Activated naive CD4-positive, alpha-beta T cell treated with anti-CD3 and anti-CD28 coated beads, Interleukin-2, amount 50 U/mL, for 72 hours (primary cell): ENCODE data around the gene ZSWIM5. TPM values are rescaled to one million over a fixed set of nuclear protein-coding genes. Genes with fewer than 3 reads are reported as not detected.

Source experiments
- ATAC-seq, 2 donors: fragments of 150-1000 bp; cut with Tn5 transposase; 2 replicates each; pipeline ENCODE4 v1.10.0; 2021; ENCODE audit warnings: mild to moderate bottlenecking in 2 of 2, moderate library complexity in 2 of 2
- DNase-seq, 2 donors: peaks; one replicate each; pipeline ENCODE4 v3.0.0; 2021 to 2022; ENCODE audit warnings: low spot score in 2 of 2
- H3K27ac Mint-ChIP-seq, 2 donors: one replicate each; pipeline ENCODE4 v1.8.0; 2022; ENCODE audit warnings: mild to moderate bottlenecking in 2 of 2, mixed read lengths in 2 of 2
- H3K36me3 Mint-ChIP-seq, 2 donors: one replicate each; pipeline ENCODE4 v1.8.0; 2022; ENCODE audit warnings: mixed read lengths in 2 of 2
- H3K9me3 Mint-ChIP-seq, 2 donors: one replicate each; pipeline ENCODE4 v1.8.0; 2022; ENCODE audit warnings: mixed read lengths in 2 of 2
- total RNA-seq, 2 donors: library from RNA; stranded (reverse); gene quantifications; one replicate each; pipeline ENCODE4 v1.2.3, GENCODE V29; 2022

Gene ZSWIM5
- total RNA-seq, 2 donors from 2014 or later = 0.05 to 2.9 TPM

- H3K9me3 Mint-ChIP-seq = no peaks in the 10 kb centered on the region
- no peak overlapping the region for H3K27ac Mint-ChIP-seq
- H3K36me3 Mint-ChIP-seq = no peaks in the 10 kb centered on the region
- no peak for ATAC-seq
- no peak for DNase-seq
These were observed 168.2 kb downstream of the ZSWIM5 start for GRCh38 chr1:45038240-45038639.

DNA sequence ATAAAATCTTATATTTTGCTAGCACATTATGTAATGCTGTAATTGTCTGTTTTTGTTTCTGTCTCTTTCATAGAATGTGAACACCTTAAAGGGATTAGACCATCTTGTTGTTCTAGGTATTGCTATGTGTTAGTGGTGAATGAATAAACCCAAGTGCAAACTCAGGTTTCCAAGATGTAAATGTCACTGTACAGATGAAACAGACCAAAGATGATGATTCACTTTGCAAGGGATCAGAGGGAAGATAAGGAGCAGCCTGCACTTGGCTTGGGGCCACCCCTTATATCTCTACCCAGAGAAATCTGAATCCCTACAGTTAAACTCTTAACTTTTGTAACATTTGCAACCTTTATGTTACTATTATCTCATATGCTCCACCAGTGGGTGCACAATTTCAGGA, 168.9 kb downstream of the ZSWIM5 start:
- DNase-seq = no peak
- H3K9me3 Mint-ChIP-seq = no peaks in the 10 kb centered on the region
- H3K36me3 Mint-ChIP-seq = no peaks in the 10 kb centered on the region

GRCh38 chr1:45035631-45036301, 170.6 kb downstream of the ZSWIM5 start:
- no peak for ATAC-seq
- Mint-ChIP-seq H3K9me3 (no peaks in the 10 kb centered on the region), H3K27ac (no peak overlapping the region), H3K36me3 (no peaks in the 10 kb centered on the region)
- DNase-seq = no peak

More for the DNA sequence above, 168.9 kb downstream of the ZSWIM5 start:
- ATAC-seq = peak; percentile 99
- peak overlapping the region in 1 of 2 donors; percentile 7 for H3K27ac Mint-ChIP-seq

DNA sequence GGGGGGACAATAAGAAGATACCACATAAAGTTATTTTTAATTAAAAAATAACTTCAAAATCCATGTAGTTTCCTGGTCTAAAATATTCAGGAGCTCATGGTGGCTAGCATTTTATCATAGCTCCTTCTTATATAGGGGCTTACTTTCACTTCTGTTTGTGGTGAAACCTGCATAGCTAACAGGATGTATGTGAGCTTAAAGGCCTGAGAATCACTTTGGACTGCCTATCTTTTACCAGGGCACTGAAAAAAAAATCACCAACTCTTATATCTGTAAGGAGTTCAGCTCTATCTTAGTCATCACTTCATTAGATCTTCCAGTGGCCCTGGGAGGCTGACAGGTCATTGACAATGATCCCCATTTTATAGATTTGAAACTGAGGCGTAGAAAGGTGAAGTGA, 173.0 kb downstream of the ZSWIM5 start:
- DNase-seq (no peak), ATAC-seq (no peak)
- H3K9me3 Mint-ChIP-seq = no peaks in the 10 kb centered on the region
- no peak overlapping the region for H3K27ac Mint-ChIP-seq
- H3K36me3 Mint-ChIP-seq = no peaks in the 10 kb centered on the region

GRCh38 chr1:45032837-45033236, 173.6 kb downstream of the ZSWIM5 start:
- H3K36me3 Mint-ChIP-seq = no peaks in the 10 kb centered on the region
- DNase-seq (no peak), ATAC-seq (no peak)
- H3K9me3 Mint-ChIP-seq = no peaks in the 10 kb centered on the region
- H3K27ac Mint-ChIP-seq = no peak overlapping the region

- no peaks in the 10 kb centered on the region for H3K9me3 Mint-ChIP-seq
- H3K36me3 Mint-ChIP-seq = no peaks in the 10 kb centered on the region
- ATAC-seq = peak; percentile 59 to 89
- no peak for DNase-seq
- H3K27ac Mint-ChIP-seq = peak overlapping the region in 1 of 2 donors; percentile 57
These were observed 180.0 kb downstream of the ZSWIM5 start for GRCh38 chr1:45026446-45026845.

DNA sequence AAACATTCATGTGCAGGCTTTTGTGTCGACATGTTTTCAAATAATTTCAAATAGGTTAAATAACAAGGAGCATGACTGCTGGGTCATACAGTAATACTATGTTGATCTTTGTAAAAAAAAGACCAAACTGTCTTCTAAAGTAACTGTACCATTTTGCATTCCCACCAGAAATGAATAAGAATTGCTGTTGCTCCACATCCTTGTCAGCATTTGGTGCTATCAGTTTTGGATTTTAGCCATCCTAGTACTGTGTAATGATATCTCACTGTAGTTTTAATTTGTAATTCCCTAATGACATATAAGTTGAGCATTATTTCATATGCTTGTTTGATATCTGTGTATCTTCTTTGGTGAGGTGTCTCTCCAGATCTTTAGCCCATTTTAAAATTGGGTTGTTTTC, 182.7 kb downstream of the ZSWIM5 start:
- no peak for DNase-seq
- H3K27ac Mint-ChIP-seq = no peak overlapping the region
- no peaks in the 10 kb centered on the region for H3K36me3 Mint-ChIP-seq
- ATAC-seq = no peak
- H3K9me3 Mint-ChIP-seq = no peaks in the 10 kb centered on the region

- Mint-ChIP-seq H3K9me3 (no peaks in the 10 kb centered on the region), H3K27ac (peak overlapping the region in 1 of 2 donors; percentile 51), H3K36me3 (peaks cover 12% of the 10 kb centered on the region in 2 donors)
- DNase-seq = peak in 1 of 2 donors; percentile 69
- ATAC-seq = peak; percentile 87 to 89
These were observed 187.7 kb downstream of the ZSWIM5 start for GRCh38 chr1:45018599-45019230.

GRCh38 chr1:45016767-45017166, 189.6 kb downstream of the ZSWIM5 start:
- H3K36me3 Mint-ChIP-seq = peaks cover 12% of the 10 kb centered on the region in 2 donors
- H3K9me3 Mint-ChIP-seq = no peaks in the 10 kb centered on the region
- H3K27ac Mint-ChIP-seq = no peak overlapping the region
- DNase-seq = no peak
- ATAC-seq = no peak

DNA sequence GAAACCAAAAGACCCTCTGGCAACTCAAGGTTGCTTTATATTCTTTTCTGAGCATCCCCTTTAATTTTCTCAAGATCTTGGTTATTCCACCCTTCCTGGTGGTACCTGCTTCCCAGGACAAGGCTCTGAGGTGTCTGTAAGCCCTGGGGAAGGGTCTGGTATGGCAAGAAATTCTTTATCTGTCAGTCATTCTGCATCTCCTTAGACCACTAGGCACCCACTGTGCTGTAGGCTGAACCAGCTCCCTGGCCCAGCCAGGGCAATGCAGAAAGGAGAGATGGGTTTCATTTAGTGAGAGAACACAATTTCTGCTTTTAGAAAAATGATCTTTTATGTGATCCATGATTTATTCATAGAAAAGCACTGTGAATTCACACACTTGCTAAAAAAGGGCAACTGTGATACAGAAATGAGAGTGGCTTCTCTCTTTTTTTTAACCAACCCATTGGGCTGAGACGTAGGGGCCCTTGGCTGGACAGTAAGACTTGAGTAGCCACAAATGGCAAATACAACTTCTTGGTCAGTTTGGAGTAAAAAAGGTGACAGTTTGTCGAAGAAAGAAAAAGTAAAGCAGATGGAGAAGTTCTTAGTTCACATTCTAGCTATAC, 190.2 kb downstream of the ZSWIM5 start:
- Mint-ChIP-seq H3K36me3 (peaks cover 12% of the 10 kb centered on the region in 2 donors), H3K9me3 (no peaks in the 10 kb centered on the region), H3K27ac (no peak overlapping the region)
- DNase-seq = no peak
- ATAC-seq = no peak

DNA sequence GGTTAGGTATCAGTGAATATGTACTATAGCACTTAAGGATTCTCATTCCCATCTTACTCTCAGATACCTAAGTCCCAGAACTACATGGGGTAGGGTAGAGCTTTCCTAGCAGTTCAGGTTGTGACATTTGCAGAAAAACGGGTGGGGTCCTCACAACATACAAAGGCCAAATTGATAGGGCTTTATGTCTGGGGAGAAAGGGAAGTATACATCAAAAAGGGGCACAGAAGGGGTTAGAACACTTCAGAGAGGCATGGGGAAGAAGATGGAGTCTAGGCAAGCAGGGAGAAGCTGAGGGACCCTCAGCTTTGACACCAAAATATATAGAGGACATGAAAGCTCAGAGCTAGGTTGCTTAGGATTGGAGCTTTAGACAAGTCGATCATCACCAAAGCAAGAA, 190.7 kb downstream of the ZSWIM5 start:
- no peak for ATAC-seq
- Mint-ChIP-seq H3K9me3 (no peaks in the 10 kb centered on the region), H3K36me3 (peaks cover 12% of the 10 kb centered on the region in 2 donors), H3K27ac (no peak overlapping the region)
- no peak for DNase-seq

DNA sequence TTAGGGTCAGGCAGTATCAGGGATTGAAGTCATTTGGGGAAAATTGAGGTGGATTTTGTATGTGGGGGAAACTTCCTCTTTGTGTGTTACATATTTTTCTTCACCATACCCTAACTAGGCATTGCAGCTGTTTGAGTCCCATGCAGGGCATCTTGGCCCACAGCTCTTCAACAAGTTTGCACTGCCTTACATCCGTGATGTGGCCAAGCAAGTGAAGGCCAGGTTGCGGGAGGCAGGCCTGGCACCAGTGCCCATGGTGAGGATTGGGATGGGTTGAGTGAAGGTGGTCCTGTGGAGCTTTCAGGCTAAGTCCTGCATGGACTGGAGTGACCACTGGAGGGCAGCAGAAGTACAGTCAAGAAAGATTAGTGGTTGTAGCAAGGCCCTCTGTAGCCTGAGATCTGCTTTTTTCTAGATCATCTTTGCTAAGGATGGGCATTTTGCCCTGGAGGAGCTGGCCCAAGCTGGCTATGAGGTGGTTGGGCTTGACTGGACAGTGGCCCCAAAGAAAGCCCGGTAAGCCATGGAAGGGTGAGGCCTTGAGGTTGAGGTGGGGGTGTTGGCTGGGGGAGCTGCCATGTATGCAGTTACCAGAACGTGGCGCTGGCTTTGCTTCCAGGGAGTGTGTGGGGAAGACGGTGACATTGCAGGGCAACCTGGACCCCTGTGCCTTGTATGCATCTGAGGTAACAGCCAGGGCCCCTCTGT, 191.9 kb downstream of the ZSWIM5 start:
- Mint-ChIP-seq H3K36me3 (peaks cover 12% of the 10 kb centered on the region in 2 donors), H3K9me3 (no peaks in the 10 kb centered on the region), H3K27ac (peak overlapping the region; percentile 49 to 89)
- DNase-seq (peak; percentile 72 to 81), ATAC-seq (peak in 1 of 2 donors; percentile 14)

DNA sequence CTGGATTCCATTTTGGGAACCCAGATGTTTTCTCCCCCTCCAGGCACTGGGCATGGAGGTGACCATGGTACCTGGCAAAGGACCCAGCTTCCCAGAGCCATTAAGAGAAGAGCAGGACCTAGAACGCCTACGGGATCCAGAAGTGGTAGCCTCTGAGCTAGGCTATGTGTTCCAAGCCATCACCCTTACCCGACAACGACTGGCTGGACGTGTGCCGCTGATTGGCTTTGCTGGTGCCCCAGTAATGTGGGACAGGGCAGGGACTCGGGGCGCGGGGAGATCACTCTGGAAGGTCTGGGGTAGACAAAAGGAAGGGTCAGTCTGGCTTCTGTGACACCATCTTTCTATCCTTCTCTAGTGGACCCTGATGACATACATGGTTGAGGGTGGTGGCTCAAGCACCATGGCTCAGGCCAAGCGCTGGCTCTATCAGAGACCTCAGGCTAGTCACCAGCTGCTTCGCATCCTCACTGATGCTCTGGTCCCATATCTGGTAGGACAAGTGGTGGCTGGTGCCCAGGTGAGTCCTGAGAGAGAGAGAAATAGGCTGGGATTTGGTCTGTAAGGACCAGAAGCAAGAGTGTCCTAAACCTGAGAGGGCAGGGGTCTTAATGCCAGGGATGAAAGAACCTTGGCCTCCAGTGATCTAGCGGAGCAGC, 192.7 kb downstream of the ZSWIM5 start:
- Mint-ChIP-seq H3K27ac (peak overlapping the region; percentile 89), H3K9me3 (no peaks in the 10 kb centered on the region), H3K36me3 (peaks cover 12% of the 10 kb centered on the region in 2 donors)
- DNase-seq (no peak), ATAC-seq (no peak)

- H3K9me3 Mint-ChIP-seq = no peaks in the 10 kb centered on the region
- peak overlapping the region; percentile 86 to 89 for H3K27ac Mint-ChIP-seq
- peaks cover 12% of the 10 kb centered on the region in 2 donors for H3K36me3 Mint-ChIP-seq
- ATAC-seq (peak; percentile 25 to 41), DNase-seq (peak in 1 of 2 donors; percentile 45)
These were observed 193.6 kb downstream of the ZSWIM5 start for GRCh38 chr1:45012639-45013278.

DNA sequence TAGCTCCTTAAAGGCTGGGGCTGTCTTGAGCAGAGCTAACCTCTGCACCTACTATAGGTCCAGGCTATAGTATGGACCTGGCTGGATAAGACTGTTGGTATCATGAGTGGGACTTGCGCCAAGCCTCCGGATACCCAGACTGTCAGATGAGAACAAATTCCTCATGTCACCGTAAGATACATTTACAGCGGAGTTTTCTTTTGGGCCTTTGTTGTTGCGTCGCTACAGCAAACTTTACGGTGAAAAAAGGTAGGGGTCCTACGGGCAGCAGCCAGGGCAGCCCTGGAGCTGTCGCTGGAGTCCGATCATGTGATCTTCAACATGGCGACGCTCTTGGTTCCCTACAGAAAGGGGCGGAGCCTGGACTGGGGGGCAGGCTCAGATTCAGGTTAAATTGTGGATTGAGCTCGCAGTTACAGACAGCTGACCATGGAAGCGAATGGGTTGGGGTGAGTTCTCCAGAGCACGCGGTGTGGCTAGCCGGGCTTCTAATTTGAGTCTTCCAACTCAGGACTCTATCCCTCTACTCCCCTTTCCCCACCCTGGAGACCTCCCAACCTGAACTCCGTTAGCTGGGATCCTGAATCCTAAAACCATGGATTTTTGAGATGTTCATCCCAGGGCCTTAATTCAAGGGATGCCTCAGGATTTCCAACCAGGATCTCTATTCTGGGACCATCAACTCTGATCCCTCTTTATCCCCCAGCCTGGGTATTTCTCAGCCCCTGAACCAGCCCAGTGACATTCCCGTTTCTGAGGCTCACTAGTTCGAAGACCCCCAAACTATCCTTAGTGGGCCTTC, 194.4 kb downstream of the ZSWIM5 start, which contains the start of gene UROD:
Gene UROD, plus strand, starts transcription at position 418 of the 802 bp plus-strand sequence. Its CDS starts 12 bp downstream, at position 430.
- H3K9me3 Mint-ChIP-seq = no peaks in the 10 kb centered on the region
- peaks cover 12% of the 10 kb centered on the region in 2 donors for H3K36me3 Mint-ChIP-seq

More for the DNA sequence above, 194.4 kb downstream of the ZSWIM5 start, which contains the start of gene UROD:
- DNase-seq = peak; percentile 88 to 91
- peak within 1 kb of the TSS; percentile 86 to 89 for H3K27ac Mint-ChIP-seq
- ATAC-seq = peak; percentile 74 to 79
